ENCODE measurements around the gene PAX3. TPM values are rescaled to one million over a fixed set of nuclear protein-coding genes. Genes with fewer than 3 reads are reported as not detected.

Gene PAX3
- total and polyA plus RNA-seq, 9 of the 15 experiments (the other 6 are each of a cell fraction or from before 2014, with no cell fraction given), result not detected

GRCh38 chr2:222301796-222302118, 3.0 kb upstream of the PAX3 start:
- ChIA-PET CTCF (ENCODE audit: low intra/inter-chr PET ratio) (no interaction called here), POLR2A (no interaction called here)
- WGBS (ENCODE audit: insufficient coverage, low coverage, missing lambda C conversion rate), result 2% methylated on average over 16 of the region's 16 CpGs
- ATAC-seq (no peak), DNase-seq (ENCODE audit: extremely low read depth in 1 of 4, low spot score in 3 of 4) (no peak), FAIRE-seq (no peak)
- Histone ChIP-seq H3K9me3 (replicated peaks; ENCODE audit: control insufficient read depth, insufficient read depth, low read depth, low read length) (no peaks in the 10 kb centered on the region), H3K9ac (ENCODE audit: insufficient read depth in 1 of 2, low read depth in 2 of 2, low read length in 2 of 2) (no peak overlapping the region), H3K9me1 (ENCODE audit: control insufficient read depth, insufficient read depth, low read length) (no peaks in the 10 kb centered on the region), H3K4me1 (replicated peaks in 1 of 2; ENCODE audit: control insufficient read depth in 2 of 2, insufficient read depth in 2 of 2, low read length in 2 of 2) (peaks cover 0 to 11% of the 10 kb centered on the region in 2 experiments; a peak in 1 of 5 replicates), H3K79me2 (ENCODE audit: control insufficient read depth, insufficient read depth, low read length) (no peaks in the 10 kb centered on the region), H2AFZ (ENCODE audit: low read depth, low read length) (no peak overlapping the region), H3K4me3 (no peak overlapping the region), H3K27ac (ENCODE audit: extremely low read depth, low read depth, low read length) (no peak overlapping the region), H4K20me1 (replicated peaks; ENCODE audit: control insufficient read depth, insufficient read depth, low read length) (no peaks in the 10 kb centered on the region), H3K27me3 (ENCODE audit: control insufficient read depth in 2 of 2, insufficient read depth in 2 of 2, low read length in 2 of 2) (peaks cover 0 to 83% of the 10 kb centered on the region in 2 experiments; a peak in 4 of 5 replicates), H3K4me2 (ENCODE audit: insufficient read depth, low read length) (no peak overlapping the region), H3K36me3 (ENCODE audit: control insufficient read depth, insufficient read depth, low read length) (no peaks in the 10 kb centered on the region)
- no TSS peak for BruUV-seq (replicated peaks)
- intact Hi-C loops (cut with micrococcal nuclease) (no loop called here), in situ Hi-C loops (cut with MboI) (loop anchor here (25.0 kb wide), 1 partner anchor 261 kb away; no protein-coding TSS in a partner anchor)
- TF ChIP-seq MLX (CRISPR knock-in tag; conservative IDR thresholded peaks at IDR 0.05) (no peak), ZNF699 (CRISPR knock-in tag; IDR thresholded peaks at IDR 0.05; ENCODE audit: insufficient replicate concordance) (no peak), THAP12 (CRISPR knock-in tag; IDR thresholded peaks at IDR 0.05) (no peak), ATF6 (CRISPR knock-in tag; IDR thresholded peaks at IDR 0.05) (no peak), YY1 (IDR thresholded peaks at IDR 0.05; ENCODE audit: borderline replicate concordance in 1 of 3, control insufficient read depth in 1 of 3, extremely low read depth in 1 of 3, insufficient read depth in 3 of 3, insufficient read length in 1 of 3, insufficient replicate concordance in 2 of 3, low read depth in 1 of 3, low read length in 2 of 3) (no peak), ZBTB2 (IDR thresholded peaks at IDR 0.05) (no peak), HDAC1 (IDR thresholded peaks at IDR 0.05) (no peak), SIX5 (IDR thresholded peaks at IDR 0.05; ENCODE audit: borderline replicate concordance in 1 of 2, insufficient read depth in 1 of 2, low read depth in 1 of 2, low read length in 2 of 2) (no peak), ELF1 (tag; IDR thresholded peaks at IDR 0.05) (no peak), FIP1L1 (IDR thresholded peaks at IDR 0.05; ENCODE audit: low read depth, low read length, poor library complexity, severe bottlenecking) (no peak), EP300 (IDR thresholded peaks at IDR 0.05; ENCODE audit: low read length) (no peak), DMBX1 (CRISPR knock-in tag; IDR thresholded peaks at IDR 0.05; ENCODE audit: borderline replicate concordance) (no peak), E2F1 (CRISPR knock-in tag; IDR thresholded peaks at IDR 0.05) (no peak), ZNF717 (CRISPR knock-in tag; IDR thresholded peaks at IDR 0.05) (no peak)
